Keratinocyte (primary cell): ENCODE results near the gene DTD1.

ENCODE experiments used
- EZH2 ChIP-seq: IDR thresholded peaks from one replicate; pipeline ENCODE4 v1.6.1; 2012; ENCODE audit warnings: inconsistent platforms, mild to moderate bottlenecking, low read length, moderate library complexity
- TF ChIP-seq, protein P1 (sequence below), 3 experiments: IDR thresholded peaks in 1 of 3; conservative IDR thresholded peaks in 1 of 3; optimal IDR thresholded peaks in 1 of 3; 2 replicates in 2 of 3; 3 replicates in 1 of 3; pipeline versions ENCODE3 to v1.5.1; 2011; ENCODE audit warnings: low read length in 3 of 3, mild to moderate bottlenecking in 3 of 3, moderate library complexity in 2 of 3, control low read depth in 1 of 3, inconsistent platforms in 1 of 3; ENCODE audit not compliant: insufficient read depth in 2 of 3; ENCODE audit errors: extremely low read depth in 1 of 3

DNA sequence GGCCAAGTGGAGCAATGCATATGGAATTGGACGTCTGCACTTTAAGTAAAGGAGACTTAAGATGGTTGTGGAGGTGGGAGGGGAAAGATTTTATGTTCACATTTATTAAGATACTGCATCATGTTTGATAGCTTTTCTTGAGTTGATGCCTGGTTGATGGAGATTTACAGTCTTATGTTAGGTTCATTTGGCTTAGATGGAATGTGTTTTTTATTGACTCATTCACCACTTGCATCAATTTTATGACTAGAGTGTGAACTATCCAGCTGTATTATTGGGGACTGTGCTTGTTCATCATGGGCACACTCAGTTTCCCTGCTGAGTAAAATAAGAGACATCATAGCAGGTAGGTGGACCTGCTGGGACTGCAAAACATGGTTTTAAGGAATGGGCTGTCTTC is 134.5 kb downstream of the DTD1 start:
- TF ChIP-seq EZH2, result no peak
- TF ChIP-seq, protein P1, sequence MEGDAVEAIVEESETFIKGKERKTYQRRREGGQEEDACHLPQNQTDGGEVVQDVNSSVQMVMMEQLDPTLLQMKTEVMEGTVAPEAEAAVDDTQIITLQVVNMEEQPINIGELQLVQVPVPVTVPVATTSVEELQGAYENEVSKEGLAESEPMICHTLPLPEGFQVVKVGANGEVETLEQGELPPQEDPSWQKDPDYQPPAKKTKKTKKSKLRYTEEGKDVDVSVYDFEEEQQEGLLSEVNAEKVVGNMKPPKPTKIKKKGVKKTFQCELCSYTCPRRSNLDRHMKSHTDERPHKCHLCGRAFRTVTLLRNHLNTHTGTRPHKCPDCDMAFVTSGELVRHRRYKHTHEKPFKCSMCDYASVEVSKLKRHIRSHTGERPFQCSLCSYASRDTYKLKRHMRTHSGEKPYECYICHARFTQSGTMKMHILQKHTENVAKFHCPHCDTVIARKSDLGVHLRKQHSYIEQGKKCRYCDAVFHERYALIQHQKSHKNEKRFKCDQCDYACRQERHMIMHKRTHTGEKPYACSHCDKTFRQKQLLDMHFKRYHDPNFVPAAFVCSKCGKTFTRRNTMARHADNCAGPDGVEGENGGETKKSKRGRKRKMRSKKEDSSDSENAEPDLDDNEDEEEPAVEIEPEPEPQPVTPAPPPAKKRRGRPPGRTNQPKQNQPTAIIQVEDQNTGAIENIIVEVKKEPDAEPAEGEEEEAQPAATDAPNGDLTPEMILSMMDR (optimal IDR thresholded peaks at IDR 0.05 in 1 of 3, IDR thresholded peaks at IDR 0.05 in 1 of 3, conservative IDR thresholded peaks at IDR 0.05 in 1 of 3; ENCODE audit: extremely low read depth in 1 of 3, insufficient read depth in 2 of 3, low read length in 3 of 3), result no peak
